Ammon's horn (tissue), 1 donor: ENCODE data around the gene OXSM.

ENCODE experiments used
- DNase-seq: peaks from one replicate; pipeline ENCODE4 v3.0.0-alpha.2; 2016; ENCODE audit warnings: low spot score

OXSM gene

DNA sequence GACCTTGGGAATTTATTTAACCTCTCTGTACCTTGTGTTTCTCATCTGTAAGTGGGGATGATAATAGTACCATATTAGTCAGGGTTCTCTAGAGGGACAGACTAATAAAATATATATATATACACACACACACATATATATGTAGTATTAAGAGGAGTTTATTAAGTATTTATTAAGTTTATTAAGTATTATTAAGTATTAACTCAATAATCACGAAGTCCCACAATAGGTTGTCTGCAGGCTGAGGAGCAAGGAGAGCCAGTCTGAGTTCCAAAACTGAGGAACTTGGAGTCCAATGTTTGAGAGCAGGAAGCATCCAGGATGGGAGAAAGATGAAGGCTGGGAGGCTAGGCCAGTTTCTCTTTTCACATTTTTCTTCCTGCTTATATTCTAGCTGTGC is 14.8 kb downstream of the OXSM start:
- DNase-seq, result no peak

DNA sequence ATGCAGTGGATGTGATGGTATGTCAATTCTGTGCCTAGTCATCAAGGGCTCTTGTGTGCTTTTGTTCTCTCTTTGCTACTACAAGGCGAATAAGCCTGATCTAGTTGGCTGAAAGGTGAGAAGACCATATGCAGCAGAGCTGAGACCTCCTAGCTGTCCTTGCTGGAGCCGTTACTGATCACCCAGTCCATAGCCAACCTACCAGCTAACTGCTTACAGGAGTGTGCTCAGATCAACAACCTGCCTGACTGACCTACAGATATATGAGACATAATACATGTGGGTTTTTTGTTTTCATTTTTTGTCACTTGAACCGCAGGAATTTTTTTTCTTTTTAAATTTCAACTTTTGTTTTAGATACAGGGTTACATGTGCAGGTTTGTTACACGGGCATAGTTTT is 22.8 kb downstream of the OXSM start:
- DNase-seq, result no peak

DNA sequence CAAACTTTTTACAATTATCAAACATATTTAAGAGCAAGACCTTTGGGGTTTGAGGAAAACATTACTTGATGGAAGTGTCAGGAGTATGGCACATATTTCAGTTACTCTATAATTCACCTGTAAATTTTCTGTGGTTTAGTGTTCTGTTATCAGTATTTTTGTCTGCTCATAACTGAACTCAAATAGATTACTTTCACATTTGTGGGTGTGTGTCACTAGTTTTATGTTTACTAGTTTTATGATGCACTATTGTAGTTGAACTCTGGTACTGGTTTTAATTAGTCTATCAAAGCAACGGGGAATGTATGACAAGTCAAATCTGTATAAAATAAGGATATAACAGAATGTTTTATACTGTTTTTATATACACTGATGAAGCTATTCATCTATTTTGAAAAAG is 27.2 kb downstream of the OXSM start:
- no peak for DNase-seq

DNA sequence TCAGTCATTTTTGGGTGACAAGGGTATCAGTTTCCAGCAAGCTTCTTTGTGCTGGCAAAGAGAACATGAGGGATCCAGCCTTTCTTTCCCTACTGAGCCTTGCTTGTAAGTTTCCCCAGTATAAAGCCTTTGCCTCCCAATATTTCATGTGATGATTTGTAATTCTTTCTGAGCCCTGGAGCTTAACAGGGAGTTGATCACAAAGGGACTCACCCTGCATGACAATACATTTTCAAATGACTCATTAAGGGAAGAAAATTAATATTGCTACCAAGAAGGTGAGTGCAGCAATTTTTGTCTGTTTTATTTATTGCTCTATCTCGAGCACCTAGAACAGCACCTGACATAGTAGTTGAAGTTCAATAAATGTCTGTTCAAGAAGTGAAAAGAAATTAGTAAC is 27.7 kb downstream of the OXSM start:
- no peak for DNase-seq

DNA sequence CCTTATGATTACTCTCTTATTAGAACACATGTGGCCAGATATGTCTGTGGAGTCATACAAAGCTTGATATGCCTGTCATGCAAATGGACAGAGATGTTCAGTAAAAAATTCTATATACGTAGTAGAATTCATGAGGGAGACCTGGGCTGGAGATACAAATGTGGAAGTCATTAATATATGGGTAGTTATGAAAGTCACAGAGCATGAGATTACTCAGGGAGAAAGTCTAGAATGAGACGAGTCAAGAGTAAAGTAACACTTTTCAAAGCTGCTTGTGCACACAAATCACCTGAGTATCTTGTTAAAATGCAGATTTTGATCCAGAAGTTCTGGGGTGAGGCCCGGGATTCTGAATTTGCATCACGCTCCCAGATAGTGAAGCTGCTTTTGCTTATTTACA is 28.4 kb downstream of the OXSM start:
- DNase-seq, result no peak

DNA sequence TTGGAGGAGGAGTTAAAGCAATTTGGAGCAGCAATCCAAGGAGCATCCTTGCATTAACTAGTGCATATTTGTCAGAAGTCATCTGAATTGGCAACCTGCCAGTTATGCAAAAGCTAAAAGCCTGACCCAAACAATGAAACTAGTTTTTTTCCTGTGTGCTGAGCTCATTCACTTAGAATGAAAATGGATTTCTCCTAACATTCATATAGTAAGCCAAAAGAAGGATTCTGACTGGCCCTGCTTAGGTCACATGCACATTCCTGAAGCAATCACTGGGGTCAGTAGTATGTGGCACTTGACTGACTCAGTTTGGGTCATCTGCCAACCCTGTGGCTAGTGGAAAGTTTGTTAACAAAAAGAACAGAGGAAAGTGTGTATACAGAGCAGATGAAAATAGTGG is 30.5 kb downstream of the OXSM start:
- peak; percentile 17 for DNase-seq

DNA sequence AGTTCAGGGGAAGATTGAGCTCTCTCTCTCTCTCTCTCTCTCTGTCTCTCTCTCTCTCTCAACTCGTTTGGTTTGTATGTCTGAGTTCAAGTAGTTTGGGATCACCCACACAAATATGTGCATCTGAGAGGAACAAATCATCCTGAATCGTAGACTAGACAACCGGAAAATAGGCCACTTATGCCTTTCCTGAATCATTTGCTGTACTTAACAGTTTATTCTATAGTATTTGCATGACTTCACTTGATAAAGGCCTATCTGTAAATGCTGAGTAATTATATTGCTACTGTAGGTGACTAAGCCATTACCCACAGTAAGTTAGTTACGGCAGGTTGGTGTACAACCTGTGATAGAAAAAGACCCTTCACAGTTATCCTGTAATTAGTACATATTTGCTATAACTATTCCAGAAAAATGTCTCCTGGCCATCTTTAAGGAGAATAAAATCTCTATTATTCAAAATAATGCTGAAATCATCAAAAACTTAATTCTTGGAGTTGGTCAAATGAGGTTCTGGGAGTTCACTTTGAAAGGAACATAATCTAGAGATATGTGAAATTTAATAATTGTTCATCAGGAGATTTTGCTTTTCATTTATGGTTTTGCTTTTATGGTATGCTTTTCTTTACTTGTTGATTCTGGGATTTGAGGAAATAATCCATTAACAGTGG is 31.1 kb downstream of the OXSM start:
- no peak for DNase-seq

DNA sequence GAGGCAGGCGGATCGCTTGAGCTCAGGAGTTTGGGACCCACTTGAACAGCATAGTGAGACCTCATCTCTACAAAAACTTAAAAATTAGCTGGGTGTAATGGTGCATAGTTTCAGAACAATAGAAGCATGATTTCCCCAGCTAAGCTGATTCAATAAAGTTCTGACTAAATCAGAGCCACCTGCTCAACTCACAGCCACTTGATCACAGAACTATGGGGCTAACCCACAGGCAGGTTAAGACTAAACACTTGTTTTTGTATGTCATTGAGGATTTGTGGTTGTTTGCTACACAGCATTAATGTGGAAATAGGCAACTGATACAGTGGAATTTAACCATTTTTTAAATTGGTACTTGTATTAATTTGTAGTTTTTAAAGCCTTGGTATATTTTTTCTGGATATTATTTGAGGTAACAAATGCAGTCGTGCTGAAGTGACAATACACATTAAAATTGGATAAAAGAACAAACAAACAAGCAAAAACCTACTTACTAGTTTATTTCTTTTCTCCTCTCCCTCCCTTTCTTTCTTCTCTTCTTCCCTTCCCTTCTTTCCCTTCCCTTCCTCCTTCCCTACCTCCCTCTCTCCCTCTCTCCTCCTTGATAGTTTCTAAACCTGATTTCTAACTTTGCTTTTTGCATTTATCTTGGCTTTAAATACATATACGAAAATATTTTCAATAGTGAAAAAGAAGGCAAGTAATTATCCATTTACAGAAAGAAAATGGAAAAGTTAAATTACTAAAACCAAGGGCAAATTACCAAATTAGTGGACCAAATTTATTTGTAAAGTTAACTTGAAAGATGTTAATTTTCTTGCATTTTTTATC is 32.1 kb downstream of the OXSM start:
- DNase-seq, result no peak

DNA sequence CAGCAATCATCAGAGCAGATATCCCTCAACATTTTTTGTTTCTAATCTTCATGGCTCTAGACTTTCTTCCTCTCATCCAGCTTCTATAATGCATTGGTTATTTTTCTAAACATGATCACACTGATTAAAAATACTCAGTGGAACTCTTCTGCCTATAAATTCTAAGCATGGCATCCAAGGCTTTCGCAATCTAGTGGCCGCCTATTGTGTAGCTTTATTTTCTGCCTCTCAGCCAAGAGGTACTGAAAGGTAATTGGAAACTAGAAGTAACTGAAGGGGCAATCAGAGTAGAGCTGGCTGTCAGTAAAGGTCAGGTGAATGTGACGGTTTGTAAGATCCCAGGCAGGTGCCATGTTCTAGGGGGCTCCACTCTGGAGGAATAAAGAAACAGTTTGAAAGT is 33.4 kb downstream of the OXSM start:
- DNase-seq, result no peak

DNA sequence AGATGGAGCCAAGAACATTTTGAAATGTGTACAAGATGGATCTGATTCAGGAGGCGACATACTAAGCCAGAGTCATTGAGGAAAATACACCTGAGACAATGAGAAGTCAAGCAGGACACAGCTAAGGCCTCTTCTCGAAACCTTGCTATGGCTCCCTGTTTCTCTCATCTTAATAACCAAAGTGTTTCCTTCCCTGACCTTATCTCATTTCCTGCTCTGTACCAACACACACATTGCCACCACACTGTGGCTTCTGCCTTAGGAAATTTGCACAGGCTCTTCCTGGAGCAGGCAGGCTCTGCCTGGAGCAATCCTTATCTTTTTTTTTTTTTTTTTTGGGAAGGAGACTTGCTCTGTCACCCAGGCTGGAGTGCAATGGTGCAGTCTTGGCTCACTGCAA is 36.6 kb downstream of the OXSM start:
- DNase-seq, result no peak

DNA sequence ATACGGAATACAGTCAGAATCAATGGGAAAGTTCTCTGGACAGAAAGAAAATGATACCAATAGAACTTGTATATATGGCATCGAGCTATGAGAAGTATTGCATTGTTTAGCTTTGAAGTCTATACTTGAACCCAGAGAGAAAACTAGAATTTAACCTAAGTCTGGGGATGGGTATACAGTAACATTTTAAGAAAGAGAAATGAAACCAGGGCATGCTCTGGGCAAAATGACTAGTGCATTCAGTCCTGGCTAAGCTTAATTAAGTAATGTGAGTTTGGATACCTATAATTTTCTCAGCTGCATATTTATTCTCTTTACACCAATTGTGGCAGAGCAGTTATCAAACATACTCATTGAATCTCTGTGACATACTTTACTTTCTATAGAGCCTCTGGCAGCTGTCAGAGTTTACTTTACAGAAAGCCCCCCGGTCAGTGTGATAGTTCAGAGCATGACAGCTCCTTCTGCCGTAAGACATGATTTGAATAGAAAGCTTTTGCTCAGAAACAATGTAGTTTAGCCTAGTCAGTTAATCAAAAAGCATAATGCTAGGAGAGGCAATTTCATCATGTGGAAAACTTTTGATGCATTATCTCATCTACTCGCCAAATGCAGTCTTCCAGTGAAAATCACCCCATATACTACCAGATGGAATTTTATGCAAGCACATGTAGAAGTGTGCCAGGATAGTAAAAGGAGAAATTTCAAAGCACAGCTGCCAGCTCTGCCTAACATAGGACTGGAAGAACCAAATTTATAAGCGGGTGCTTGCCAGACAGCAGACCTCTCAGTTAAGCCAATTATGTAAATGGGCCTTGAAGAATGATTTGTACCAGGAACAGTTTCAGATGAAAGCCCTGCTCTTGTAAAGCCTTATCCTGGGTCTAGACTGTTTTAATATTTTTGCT is 40.7 kb downstream of the OXSM start:
- peak; percentile 51 for DNase-seq

DNA sequence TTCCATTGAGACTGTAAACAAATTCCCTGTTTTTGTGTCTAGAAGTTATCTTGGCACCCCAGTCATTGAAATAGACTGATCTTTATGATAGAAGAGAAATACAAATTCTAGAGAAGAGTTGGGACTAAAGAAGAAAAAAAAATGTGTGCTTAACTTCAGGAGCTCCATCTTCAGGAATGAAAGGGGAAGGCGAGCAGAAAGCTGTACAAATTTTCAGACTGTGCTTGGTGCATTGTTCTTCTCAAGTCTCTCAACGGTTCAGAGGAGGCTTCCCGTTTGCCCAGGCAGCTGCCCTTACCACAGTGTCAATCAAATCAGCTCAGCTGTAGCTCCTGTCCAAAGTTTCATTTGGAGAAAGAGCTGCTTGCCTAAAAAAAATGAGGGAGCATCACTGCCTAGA is 41.7 kb downstream of the OXSM start:
- DNase-seq, result peak; percentile 28

DNA sequence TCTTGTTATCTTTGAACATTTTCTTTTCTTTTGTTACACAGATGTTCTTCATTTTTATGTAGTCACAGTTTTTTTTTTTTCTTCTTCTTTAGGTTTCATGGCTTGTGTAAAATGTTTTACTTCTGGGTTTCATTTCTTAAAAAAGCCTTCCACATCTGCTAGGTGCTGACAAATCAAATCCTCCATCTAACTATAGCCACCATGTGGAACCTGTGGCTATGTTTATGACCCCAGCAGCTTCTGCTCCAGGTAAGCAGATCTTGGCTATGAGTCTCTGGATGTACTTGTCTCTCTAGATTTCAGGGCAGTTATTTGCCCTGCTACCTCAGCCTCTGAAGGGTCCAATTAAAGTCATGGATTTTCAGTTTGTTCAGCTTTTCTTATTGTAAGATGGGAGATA is 44.5 kb downstream of the OXSM start:
- DNase-seq, result no peak

DNA sequence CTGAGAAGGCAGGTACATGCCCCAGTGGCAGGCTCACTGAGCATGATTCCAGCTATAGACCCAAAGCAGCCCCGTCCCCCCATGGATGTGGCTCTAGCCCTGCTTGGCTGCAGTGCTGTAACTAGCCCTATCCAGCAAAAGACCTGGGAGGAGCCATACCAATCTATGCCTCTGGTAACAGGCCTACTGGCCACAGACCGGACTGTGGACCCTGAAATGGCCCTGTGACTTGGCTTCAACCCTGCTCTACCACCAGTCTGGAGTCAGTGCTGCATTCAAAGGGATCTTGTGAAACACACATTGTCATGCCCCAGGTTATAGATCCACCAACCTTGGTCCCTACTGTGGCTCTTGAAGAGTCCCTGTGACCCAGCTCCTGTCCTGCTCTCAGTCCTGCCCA is 46.7 kb downstream of the OXSM start:
- DNase-seq, result no peak

DNA sequence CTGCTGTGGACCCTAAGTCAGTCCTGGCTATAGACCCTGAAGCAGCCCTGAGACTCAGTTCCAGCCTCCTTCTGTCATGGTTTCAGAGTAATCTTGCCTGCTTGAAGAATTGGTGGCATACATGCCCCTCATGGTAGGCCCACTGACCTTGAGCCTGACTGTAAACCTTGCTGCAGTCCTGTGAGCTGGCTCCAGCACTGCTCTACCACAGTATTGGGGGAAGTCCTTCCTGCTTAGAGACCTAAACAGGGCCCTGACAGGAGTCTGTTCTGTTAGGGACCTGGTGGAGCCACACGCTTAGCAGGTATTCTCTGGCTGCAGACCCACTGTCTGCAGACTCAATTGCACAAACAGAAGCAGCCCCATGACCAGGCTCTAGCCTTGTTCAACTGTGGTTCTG is 47.1 kb downstream of the OXSM start:
- no peak for DNase-seq

DNA sequence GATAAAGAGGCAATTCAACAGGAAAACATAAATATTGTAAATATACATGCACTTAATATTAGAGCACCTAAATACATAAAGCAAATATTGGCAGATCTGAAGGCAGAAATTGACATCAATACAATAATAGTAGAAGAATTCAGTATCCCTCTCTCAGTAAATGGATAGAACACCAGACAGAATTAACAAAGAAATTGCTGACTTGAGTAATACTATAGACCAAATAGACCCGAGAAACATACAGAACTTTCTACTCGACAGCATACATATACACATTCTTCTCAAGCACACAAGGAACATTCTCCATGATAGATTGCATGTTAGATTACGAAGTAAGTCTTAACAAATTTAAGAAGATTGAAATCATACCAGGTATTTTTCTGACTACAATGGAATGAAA is 50.2 kb downstream of the OXSM start:
- no peak for DNase-seq

DNA sequence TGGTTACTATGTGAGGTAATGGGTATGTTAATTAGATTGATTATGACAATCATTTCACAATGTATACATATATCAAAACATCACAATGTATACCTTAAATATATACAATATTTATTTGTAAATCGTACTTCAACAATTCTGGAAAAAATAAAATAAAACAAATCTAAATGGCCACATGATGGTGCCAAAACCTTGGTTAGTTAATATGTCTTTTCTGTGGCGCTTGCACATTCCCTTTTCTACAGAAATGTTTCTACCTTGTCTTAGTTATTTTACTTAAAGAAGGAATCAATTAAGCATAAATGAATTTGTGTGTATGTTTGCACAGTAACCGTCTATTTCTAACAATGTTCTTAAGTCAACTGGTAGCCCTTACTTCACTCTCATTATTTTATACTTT is 53.4 kb downstream of the OXSM start:
- peak; percentile 24 for DNase-seq
